ENCODE results near the gene SEMG2. TPM values are rescaled to one million over a fixed set of nuclear protein-coding genes. Genes with fewer than 3 reads are reported as not detected.

SEMG2 gene
- total and polyA plus RNA-seq, 2 of the 13 experiments (the other 11 are each of a cell fraction or from before 2014, with no cell fraction given) = not detected

- no peak for TF ChIP-seq ZNF83 (CRISPR knock-in tag; IDR thresholded peaks at IDR 0.05; ENCODE audit: borderline replicate concordance)
- TF ChIP-seq ZNF710 (CRISPR knock-in tag; IDR thresholded peaks at IDR 0.05; ENCODE audit: borderline replicate concordance) = no peak
- no peak for TF ChIP-seq ZNF629 (CRISPR knock-in tag; conservative IDR thresholded peaks at IDR 0.05)
- TF ChIP-seq BRCA1 (CRISPR knock-in tag; IDR thresholded peaks at IDR 0.05) = no peak
- TF ChIP-seq ZNF431 (CRISPR knock-in tag; IDR thresholded peaks at IDR 0.05; ENCODE audit: borderline replicate concordance, low read depth) = no peak
- no peak for TF ChIP-seq ZNF883 (CRISPR knock-in tag; IDR thresholded peaks at IDR 0.05; ENCODE audit: not compliant biosample characterization)
- TF ChIP-seq ZNF232 (CRISPR knock-in tag; IDR thresholded peaks at IDR 0.05; ENCODE audit: borderline replicate concordance) = no peak
- TF ChIP-seq JUND (CRISPR knock-in tag; IDR thresholded peaks at IDR 0.05) = no peak
- TF ChIP-seq ZNF768 (CRISPR knock-in tag; IDR thresholded peaks at IDR 0.05) = no peak
- no peak for TF ChIP-seq ZNF30 (CRISPR knock-in tag; IDR thresholded peaks at IDR 0.05)
- TF ChIP-seq FOXA3 (CRISPR knock-in tag; IDR thresholded peaks at IDR 0.05) = no peak
- TF ChIP-seq ZNF839 (CRISPR knock-in tag; IDR thresholded peaks at IDR 0.05; ENCODE audit: borderline replicate concordance) = no peak
Observed at GRCh38 chr20:45257161-45257560, 36.0 kb downstream of the SEMG2 start (continued).

GRCh38 chr20:45257711-45258110 lies 36.5 kb downstream of the SEMG2 start:
- Histone ChIP-seq H3K4me3 (replicated peaks in 1 of 3; ENCODE audit: insufficient read depth in 1 of 3, low read depth in 2 of 3, low read length in 3 of 3) (no peak overlapping the region), H3K27me3 (ENCODE audit: control insufficient read depth in 1 of 2, insufficient read depth in 2 of 2, low read length in 2 of 2) (peaks cover 0 to 27% of the 10 kb centered on the region in 2 experiments; a peak in 2 of 5 replicates), H3K4me2 (ENCODE audit: low read depth, low read length) (no peak overlapping the region), H3K27ac (ENCODE audit: extremely low read length, insufficient read depth, low read length) (no peak overlapping the region), H3K36me3 (replicated peaks in 1 of 2; ENCODE audit: control insufficient read depth in 1 of 2, insufficient read depth in 2 of 2, low read length in 2 of 2) (no peaks in the 10 kb centered on the region), H3K4me1 (ENCODE audit: insufficient read depth, low read length) (peaks cover 13% of the 10 kb centered on the region), H3K9ac (ENCODE audit: insufficient read depth, low read depth, low read length) (no peak overlapping the region), H4K20me1 (ENCODE audit: insufficient read depth, low read length) (no peaks in the 10 kb centered on the region), H3K79me2 (ENCODE audit: insufficient read depth, low read length) (no peaks in the 10 kb centered on the region), H2AFZ (ENCODE audit: low read length) (no peak overlapping the region), H3K9me3 (ENCODE audit: low read length) (no peaks in the 10 kb centered on the region)
- TF ChIP-seq, protein P1, sequence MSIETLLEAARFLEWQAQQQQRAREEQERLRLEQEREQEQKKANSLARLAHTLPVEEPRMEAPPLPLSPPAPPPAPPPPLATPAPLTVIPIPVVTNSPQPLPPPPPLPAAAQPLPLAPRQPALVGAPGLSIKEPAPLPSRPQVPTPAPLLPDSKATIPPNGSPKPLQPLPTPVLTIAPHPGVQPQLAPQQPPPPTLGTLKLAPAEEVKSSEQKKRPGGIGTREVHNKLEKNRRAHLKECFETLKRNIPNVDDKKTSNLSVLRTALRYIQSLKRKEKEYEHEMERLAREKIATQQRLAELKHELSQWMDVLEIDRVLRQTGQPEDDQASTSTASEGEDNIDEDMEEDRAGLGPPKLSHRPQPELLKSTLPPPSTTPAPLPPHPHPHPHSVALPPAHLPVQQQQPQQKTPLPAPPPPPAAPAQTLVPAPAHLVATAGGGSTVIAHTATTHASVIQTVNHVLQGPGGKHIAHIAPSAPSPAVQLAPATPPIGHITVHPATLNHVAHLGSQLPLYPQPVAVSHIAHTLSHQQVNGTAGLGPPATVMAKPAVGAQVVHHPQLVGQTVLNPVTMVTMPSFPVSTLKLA (IDR thresholded peaks at IDR 0.05) = peak; percentile 15; the same call in 1 of the 2 replicates
- TF ChIP-seq ZNF713 (CRISPR knock-in tag; IDR thresholded peaks at IDR 0.05) = no peak
- TF ChIP-seq, protein P2, sequence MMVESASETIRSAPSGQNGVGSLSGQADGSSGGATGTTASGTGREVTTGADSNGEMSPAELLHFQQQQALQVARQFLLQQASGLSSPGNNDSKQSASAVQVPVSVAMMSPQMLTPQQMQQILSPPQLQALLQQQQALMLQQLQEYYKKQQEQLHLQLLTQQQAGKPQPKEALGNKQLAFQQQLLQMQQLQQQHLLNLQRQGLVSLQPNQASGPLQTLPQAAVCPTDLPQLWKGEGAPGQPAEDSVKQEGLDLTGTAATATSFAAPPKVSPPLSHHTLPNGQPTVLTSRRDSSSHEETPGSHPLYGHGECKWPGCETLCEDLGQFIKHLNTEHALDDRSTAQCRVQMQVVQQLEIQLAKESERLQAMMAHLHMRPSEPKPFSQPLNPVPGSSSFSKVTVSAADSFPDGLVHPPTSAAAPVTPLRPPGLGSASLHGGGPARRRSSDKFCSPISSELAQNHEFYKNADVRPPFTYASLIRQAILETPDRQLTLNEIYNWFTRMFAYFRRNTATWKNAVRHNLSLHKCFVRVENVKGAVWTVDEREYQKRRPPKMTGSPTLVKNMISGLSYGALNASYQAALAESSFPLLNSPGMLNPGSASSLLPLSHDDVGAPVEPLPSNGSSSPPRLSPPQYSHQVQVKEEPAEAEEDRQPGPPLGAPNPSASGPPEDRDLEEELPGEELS (CRISPR knock-in tag; IDR thresholded peaks at IDR 0.05) = no peak
- WGBS (ENCODE audit: low lambda C conversion rate) = 13% methylated on average over 7 of the region's 7 CpGs
- intact Hi-C loops (cut with micrococcal nuclease; ENCODE audit: unreplicated experiment) (no loop called here), in situ Hi-C loops (cut with HindIII; ENCODE audit: extremely low pct_ligation_motif_present, low pct_unique_long_range_greater_than_20kb) (no loop called here)
- ChIA-PET POLR2A (no interaction called here), CTCF (ENCODE audit: low intra/inter-chr PET ratio, low total read pairs) (no interaction called here)
- ATAC-seq (no peak), FAIRE-seq (no peak), DNase-seq (ENCODE audit: low spot score) (no peak)
- BruUV-seq (replicated peaks) = no TSS peak
